K562 (cell line): ENCODE results near the gene RAPGEF5. TPM values are rescaled to one million over a fixed set of nuclear protein-coding genes. Genes with fewer than 3 reads are reported as not detected.

ENCODE experiments used
- ATAC-seq: fragments of 200-7000 bp; cut with Tn5 transposase; 3 replicates; pipeline ENCODE4 v1.9.1; 2020; ENCODE audit warnings: moderate library complexity
- BruUV-seq: library from RNA; stranded (reverse); fragments of 400-500 nt; replicated peaks from 2 replicates; lab custom pipeline; 2021; lab: Mats Ljungman, UMichigan
- CTCF ChIA-PET: fragments of 300-600 bp; formaldehyde crosslinking; extraction: SDS; loops from one replicate; lab custom pipeline; 2021; ENCODE audit warnings: low intra/inter-chr PET ratio; lab: Yijun Ruan, JAX
- POLR2A ChIA-PET: fragments of 300-600, 350-650 bp; sonication (Branson Sonifier 250); formaldehyde crosslinking; extraction: SDS; loops from one replicate; lab custom pipeline; 2021; ENCODE audit warnings: antibody characterized with exemption, inconsistent platforms; lab: Yijun Ruan, JAX
- DNase-seq, 4 experiments: peaks; one replicate each; pipeline versions ENCODE4 v3.0.0 to v3.0.0-alpha.2; 2011 to 2018; ENCODE audit warnings: low spot score in 3 of 4, mixed read lengths in 3 of 4; ENCODE audit errors: extremely low read depth in 1 of 4
- FAIRE-seq: peaks from 2 replicates; lab custom pipeline; 2011; peaks lifted over from hg19 to GRCh38; lab: Jason Lieb, UNC
- H2AFZ ChIP-seq: 2 replicates; pipeline ENCODE4 v1.6.0; 2011; ENCODE audit warnings: low read depth, low read length, control low read depth, inconsistent platforms
- H3K27ac ChIP-seq: fragments of 200-600 bp; 3 replicates; pipeline ENCODE4 v1.8.0; 2011; ENCODE audit warnings: low read depth, mild to moderate bottlenecking, control low read depth, inconsistent platforms, low read length, moderate library complexity, mixed read lengths; ENCODE audit errors: extremely low read depth
- H3K27me3 ChIP-seq, 2 experiments: fragments of 300-600 bp in 1 of 2; 2 replicates in 1 of 2; 3 replicates in 1 of 2; pipeline versions ENCODE4 v1.6.0 to v1.8.0; 2011; ENCODE audit warnings: inconsistent platforms in 2 of 2, low read length in 2 of 2, mild to moderate bottlenecking in 1 of 2, mixed read lengths in 1 of 2, moderate library complexity in 1 of 2; ENCODE audit not compliant: control insufficient read depth in 2 of 2, insufficient read depth in 2 of 2
- H3K36me3 ChIP-seq: fragments of 300-600 bp; 3 replicates; pipeline ENCODE4 v1.8.0; 2011; ENCODE audit warnings: mild to moderate bottlenecking, low read length, inconsistent platforms; ENCODE audit not compliant: control insufficient read depth, insufficient read depth
- H3K4me1 ChIP-seq, 2 experiments: fragments of 200-600 bp in 1 of 2; replicated peaks in 1 of 2; 2 replicates in 1 of 2; 3 replicates in 1 of 2; pipeline versions ENCODE4 v1.5.1 to v1.8.0; 2011; ENCODE audit warnings: inconsistent platforms in 2 of 2, low read length in 2 of 2, mild to moderate bottlenecking in 1 of 2, mixed read lengths in 1 of 2, moderate library complexity in 1 of 2; ENCODE audit not compliant: control insufficient read depth in 2 of 2, insufficient read depth in 2 of 2
- H3K4me2 ChIP-seq: 2 replicates; pipeline ENCODE4 v1.6.1; 2011; ENCODE audit warnings: low read length, control low read depth, inconsistent platforms, mixed read lengths; ENCODE audit not compliant: insufficient read depth
- H3K4me3 ChIP-seq: fragments of 200-600 bp; sonication (generic), shearing (Covaris generic); 2 replicates; pipeline ENCODE4 v1.5.1; 2016; ENCODE audit warnings: control low read depth, inconsistent platforms
- H3K79me2 ChIP-seq: fragments of 200-600 bp; 3 replicates; pipeline ENCODE4 v1.8.0; 2011; ENCODE audit warnings: low read length, inconsistent platforms; ENCODE audit not compliant: control insufficient read depth, insufficient read depth
- H3K9ac ChIP-seq, 2 experiments: 2 replicates each; pipeline versions ENCODE4 v1.6.0 to v1.6.1; 2011; ENCODE audit warnings: low read depth in 2 of 2, low read length in 2 of 2, control low read depth in 1 of 2, inconsistent platforms in 1 of 2, mild to moderate bottlenecking in 1 of 2, mixed read lengths in 1 of 2; ENCODE audit not compliant: insufficient read depth in 1 of 2
- H3K9me1 ChIP-seq: one replicate; pipeline ENCODE4 v1.6.0; 2011; ENCODE audit warnings: inconsistent platforms, mild to moderate bottlenecking, low read length, moderate library complexity; ENCODE audit not compliant: control insufficient read depth, insufficient read depth
- H3K9me3 ChIP-seq: replicated peaks from 2 replicates; pipeline ENCODE4 v1.5.1; 2011; ENCODE audit warnings: low read depth, low read length, inconsistent platforms; ENCODE audit not compliant: control insufficient read depth, insufficient read depth
- H4K20me1 ChIP-seq: replicated peaks from 2 replicates; pipeline ENCODE4 v1.6.1; 2011; ENCODE audit warnings: low read length, inconsistent platforms, mixed read lengths; ENCODE audit not compliant: control insufficient read depth, insufficient read depth
- C11orf30 ChIP-seq: fragments of 450-650 bp; IDR thresholded peaks from 2 replicates; pipeline ENCODE4 v1.6.1; 2016; ENCODE audit warnings: low read depth, mild to moderate bottlenecking
- MAFF ChIP-seq: IDR thresholded peaks from 2 replicates; pipeline ENCODE4 v1.6.1; 2012; ENCODE audit warnings: low read length, improper control_type of control experiment
- MAFG ChIP-seq: fragments of 450-650 bp; conservative IDR thresholded peaks from 2 replicates; pipeline ENCODE4 v1.6.1; 2016; ENCODE audit warnings: missing genetic modification characterization, missing compliant biosample characterization
- NCOR1 ChIP-seq: fragments of 450-650 bp; IDR thresholded peaks from 2 replicates; pipeline ENCODE4 v1.6.1; 2016; ENCODE audit warnings: mild to moderate bottlenecking, moderate library complexity
- PBX2 ChIP-seq, 2 experiments: IDR thresholded peaks in 1 of 2; conservative IDR thresholded peaks in 1 of 2; 2 replicates each; pipeline ENCODE4 v1.6.1; 2016; ENCODE audit warnings: low read depth in 2 of 2, mild to moderate bottlenecking in 1 of 2, missing compliant biosample characterization in 1 of 2, missing genetic modification characterization in 1 of 2, moderate library complexity in 1 of 2
- RBM14 ChIP-seq: fragments of 200-400 bp; formaldehyde crosslinking; IDR thresholded peaks from 2 replicates; pipeline ENCODE4 v1.6.1; 2018; ENCODE audit warnings: low read depth, mild to moderate bottlenecking, low read length, moderate library complexity, borderline replicate concordance; ENCODE audit not compliant: insufficient read depth
- ZNF316 ChIP-seq: fragments of 450-650 bp; IDR thresholded peaks from 2 replicates; pipeline ENCODE4 v1.6.1; 2016
- in situ Hi-C: fragments of 300-500 bp; cut with MboI; formaldehyde crosslinking; loops from 4 replicates; pipeline ENCODE4 v1.15.0; 2018; ENCODE audit warnings: inconsistent platforms, mixed read lengths
- intact Hi-C: fragments of 100-400 bp; cut with micrococcal nuclease; formaldehyde crosslinking; loops from 2 replicates; pipeline ENCODE4 v1.14.2; 2022
- polyA plus RNA-seq, 8 experiments: library from polyadenylated mRNA; depleted of rRNA in 4 of 8; stranded (reverse) in 5 of 8; unstranded in 3 of 8; fragments of >200 nt; fragmentation: Nextera tagmentation in 2 of 8; fragmentation: Illumina TruSeq in 1 of 8; extraction: Ambion mirVana in 2 of 8; extraction: Trizol in 1 of 8; gene quantifications; 2 replicates each; pipeline versions ENCODE4 v1.2.1 to v1.2.3, GENCODE V29; 2011 to 2014; ENCODE audit warnings: inconsistent platforms in 1 of 8, missing spikeins in 1 of 8
- total RNA-seq, 7 experiments: library from RNA; depleted of rRNA in 6 of 7; stranded (reverse); fragments of >200 nt in 6 of 7; fragmentation: Illumina TruSeq in 2 of 7; extraction: Trizol in 2 of 7; gene quantifications; 2 replicates each; pipeline versions ENCODE4 v1.2.1 to v1.2.3, GENCODE V29; 2011 to 2021; ENCODE audit warnings: low replicate concordance in 1 of 7
- TF ChIP-seq, protein P1 (sequence below): fragments of 450-650 bp; IDR thresholded peaks from 2 replicates; pipeline ENCODE4 v1.6.1; 2016; ENCODE audit warnings: missing biosample characterization, missing genetic modification characterization
- TF ChIP-seq, protein P2 (sequence below): fragments of 250-450 bp; sonication (Bioruptor Pico); IDR thresholded peaks from 2 replicates; pipeline ENCODE4 v1.8.0; 2022; ENCODE audit warnings: moderate library complexity, mild to moderate bottlenecking, inconsistent platforms

The RAPGEF5 gene
- total and polyA plus RNA-seq, 9 of the 15 experiments (the other 6 are each of a cell fraction or from before 2014, with no cell fraction given): 0.39 to 2.0 (median 1.1) TPM

GRCh38 chr7:22200777-22201176, 156.2 kb downstream of the RAPGEF5 start:
- no peaks in the 10 kb centered on the region for H3K9me1 ChIP-seq
- ATAC-seq (no peak), FAIRE-seq (no peak)
- H3K4me1 ChIP-seq: no peaks in the 10 kb centered on the region
- in situ Hi-C loops: no loop called here
- no peak overlapping the region for H3K27ac ChIP-seq
- H3K4me2 ChIP-seq: no peak overlapping the region
- TF ChIP-seq, protein P1, sequence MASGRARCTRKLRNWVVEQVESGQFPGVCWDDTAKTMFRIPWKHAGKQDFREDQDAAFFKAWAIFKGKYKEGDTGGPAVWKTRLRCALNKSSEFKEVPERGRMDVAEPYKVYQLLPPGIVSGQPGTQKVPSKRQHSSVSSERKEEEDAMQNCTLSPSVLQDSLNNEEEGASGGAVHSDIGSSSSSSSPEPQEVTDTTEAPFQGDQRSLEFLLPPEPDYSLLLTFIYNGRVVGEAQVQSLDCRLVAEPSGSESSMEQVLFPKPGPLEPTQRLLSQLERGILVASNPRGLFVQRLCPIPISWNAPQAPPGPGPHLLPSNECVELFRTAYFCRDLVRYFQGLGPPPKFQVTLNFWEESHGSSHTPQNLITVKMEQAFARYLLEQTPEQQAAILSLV: no peak
- TF ChIP-seq C11orf30: peak; percentile 47; the same call in 1 of the 2 replicates
- TF ChIP-seq, protein P2, sequence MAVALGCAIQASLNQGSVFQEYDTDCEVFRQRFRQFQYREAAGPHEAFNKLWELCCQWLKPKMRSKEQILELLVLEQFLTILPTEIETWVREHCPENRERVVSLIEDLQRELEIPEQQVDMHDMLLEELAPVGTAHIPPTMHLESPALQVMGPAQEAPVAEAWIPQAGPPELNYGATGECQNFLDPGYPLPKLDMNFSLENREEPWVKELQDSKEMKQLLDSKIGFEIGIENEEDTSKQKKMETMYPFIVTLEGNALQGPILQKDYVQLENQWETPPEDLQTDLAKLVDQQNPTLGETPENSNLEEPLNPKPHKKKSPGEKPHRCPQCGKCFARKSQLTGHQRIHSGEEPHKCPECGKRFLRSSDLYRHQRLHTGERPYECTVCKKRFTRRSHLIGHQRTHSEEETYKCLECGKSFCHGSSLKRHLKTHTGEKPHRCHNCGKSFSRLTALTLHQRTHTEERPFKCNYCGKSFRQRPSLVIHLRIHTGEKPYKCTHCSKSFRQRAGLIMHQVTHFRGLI (CRISPR knock-in tag): no peak
- TF ChIP-seq NCOR1: no peak
- TF ChIP-seq ZNF316: peak; percentile 74
- no peak for TF ChIP-seq RBM14
- TF ChIP-seq MAFG (tag): peak; percentile 54; the same call in 1 of the 2 replicates
- TF ChIP-seq MAFF: 0 out of 2 replicates have a peak, but pooled peaks have one; percentile 8
- TF ChIP-seq PBX2 (CRISPR knock-in tag; IDR thresholded peaks at IDR 0.05; ENCODE audit: low read depth): no peak
- TF ChIP-seq PBX2 (tag; conservative IDR thresholded peaks at IDR 0.05; ENCODE audit: low read depth): no peak
- TF ChIP-seq, all 486 proteins: peak for 4
- Histone ChIP-seq H2AFZ (no peak overlapping the region), H3K9me3 (no peaks in the 10 kb centered on the region), H3K9ac (no peak overlapping the region), H3K79me2 (no peaks in the 10 kb centered on the region), H3K27me3 (no peaks in the 10 kb centered on the region), H4K20me1 (no peaks in the 10 kb centered on the region), H3K36me3 (no peaks in the 10 kb centered on the region), H3K4me3 (no peak overlapping the region)
- intact Hi-C loops: no loop called here
- no TSS peak for BruUV-seq
- no peak for DNase-seq
- ChIA-PET CTCF (no interaction called here), POLR2A (interaction anchor here (0.7 to 0.9 kb wide), 2 partner anchors 16 to 81 kb away, joined by 3 read pairs; no protein-coding TSS in a partner anchor)
